Stimulated activated CD8-positive, alpha-beta memory T cell treated with anti-CD3 and anti-CD28 coated beads, Interleukin-12 subunit alpha, Interleukin-12 subunit beta, amount 100 ng/mL, for 4 hours (primary cell): Measurements from ENCODE around the gene SPINK6.

Experiments used
- DNase-seq: peaks from one replicate; pipeline ENCODE4 v3.0.0-alpha.2; 2020; ENCODE audit warnings: low read depth

Gene SPINK6

DNA sequence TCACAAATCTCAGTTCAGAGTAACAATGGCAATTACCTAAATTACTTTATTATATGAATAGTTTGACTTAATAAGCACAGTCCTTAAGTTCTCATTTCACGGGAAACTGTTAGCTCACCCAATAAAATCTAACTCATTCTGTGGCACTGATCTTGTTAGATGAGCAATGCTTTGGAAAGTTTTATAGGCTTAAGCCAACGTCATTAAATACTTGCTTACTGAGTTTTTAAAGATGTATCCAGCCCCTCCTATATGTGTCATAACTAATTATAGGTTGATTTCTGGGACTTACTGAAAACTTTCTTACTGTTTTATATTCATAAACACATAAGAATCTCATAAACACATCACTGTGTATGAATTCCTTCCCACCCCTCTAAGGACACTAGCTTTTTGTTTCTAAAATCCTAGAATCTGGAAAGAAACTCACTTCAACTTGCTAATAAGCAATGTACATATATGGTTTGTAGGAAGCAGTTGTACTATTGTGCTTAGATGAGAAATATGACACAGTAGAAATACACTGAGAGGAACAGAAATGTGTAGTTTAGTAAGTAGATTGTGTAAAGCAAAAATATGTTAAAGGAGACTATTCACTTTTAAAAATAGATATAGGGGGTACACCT lies 21.4 kb downstream of the SPINK6 start:
- no peak for DNase-seq

DNA sequence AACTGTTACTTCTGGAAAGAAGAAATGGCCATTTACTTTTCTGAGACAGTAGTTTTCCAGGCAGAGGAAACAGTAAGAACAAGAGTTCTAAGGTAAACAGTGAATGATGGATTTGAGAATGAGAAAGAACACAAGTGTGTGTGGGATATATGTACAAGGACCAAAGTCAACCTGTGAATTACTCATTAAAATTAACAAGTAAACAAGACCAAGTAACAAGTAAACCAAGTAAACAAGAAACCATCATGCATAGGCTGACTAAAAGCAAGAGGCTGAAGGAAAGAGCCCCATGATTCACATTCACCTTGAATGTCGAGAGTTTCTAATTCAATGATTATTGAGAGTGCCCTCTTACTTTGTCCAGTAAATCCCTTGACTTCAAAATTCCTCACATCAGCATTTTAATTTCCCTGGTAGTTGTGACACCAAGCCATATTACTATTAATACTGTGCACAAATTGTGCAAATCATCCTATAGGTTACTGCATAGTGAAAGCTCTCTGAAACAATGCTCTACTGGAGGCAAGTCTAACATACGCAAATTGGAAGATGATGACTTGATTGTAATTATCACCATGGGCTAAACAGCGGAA lies 25.6 kb downstream of the SPINK6 start:
- DNase-seq: no peak

DNA sequence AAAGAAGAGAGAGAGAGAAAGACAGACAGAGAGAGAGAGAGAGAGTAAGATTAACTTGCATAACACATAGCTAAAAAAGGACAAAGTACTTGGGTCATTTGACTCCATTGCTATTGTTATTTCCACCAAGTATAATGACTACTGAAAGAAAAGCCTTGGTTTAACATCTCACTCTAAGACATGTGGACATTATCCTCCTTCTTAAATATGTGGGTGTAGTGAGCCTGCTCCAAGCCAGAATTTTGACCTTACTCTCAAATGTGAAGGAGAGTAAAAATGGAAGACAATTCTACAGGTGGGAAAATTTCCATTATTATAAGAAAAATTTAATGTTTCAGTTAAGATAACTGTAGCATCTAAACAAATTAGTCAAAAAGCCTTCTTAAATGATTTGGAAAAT lies 27.0 kb downstream of the SPINK6 start:
- DNase-seq: no peak

DNA sequence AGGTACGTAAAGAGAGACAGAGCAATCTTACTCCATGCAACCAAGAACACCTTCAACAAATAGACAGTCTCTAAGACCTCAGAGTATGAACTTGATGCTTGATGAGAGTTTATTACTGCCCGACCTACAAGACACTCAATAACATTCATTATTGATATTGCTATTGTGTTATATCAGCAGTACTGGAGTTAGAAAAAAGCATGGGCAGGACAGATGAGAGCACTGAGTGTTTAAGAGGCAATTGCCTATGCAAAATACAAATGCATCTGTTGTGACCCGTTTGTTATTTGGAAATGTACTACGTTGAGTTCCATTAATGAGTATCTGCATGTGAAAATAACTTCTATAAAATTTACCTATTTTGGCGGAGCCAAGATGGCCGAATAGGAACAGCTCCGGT lies 27.4 kb downstream of the SPINK6 start:
- no peak for DNase-seq

DNA sequence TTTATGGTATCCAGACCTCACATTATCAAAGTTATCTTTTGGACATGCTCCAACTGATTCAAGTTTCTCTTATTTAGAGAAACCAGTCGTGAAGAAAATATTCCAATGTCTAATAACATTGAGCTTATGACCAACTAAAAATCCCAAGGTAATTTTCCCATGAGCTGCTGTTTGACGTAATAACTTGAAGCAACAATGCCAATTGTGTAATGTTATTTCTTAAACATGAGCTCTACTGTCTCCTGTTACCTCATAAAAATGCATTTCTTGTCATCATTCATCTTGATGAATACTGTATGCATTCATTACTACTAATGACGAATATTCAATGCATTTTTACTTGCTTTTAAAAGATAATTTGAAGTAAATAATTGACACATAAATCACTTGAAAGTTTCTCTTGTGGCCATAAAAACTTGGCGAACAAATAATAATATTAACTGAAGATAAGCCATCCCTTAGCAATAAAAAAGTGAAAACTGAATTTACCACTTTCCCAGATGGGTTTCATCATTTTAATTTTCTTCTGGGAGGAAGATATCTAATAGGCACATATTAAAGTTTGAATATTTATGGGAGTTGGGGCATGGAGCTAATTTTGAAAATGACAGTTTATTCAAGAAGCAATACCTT lies 35.1 kb downstream of the SPINK6 start:
- no peak for DNase-seq

DNA sequence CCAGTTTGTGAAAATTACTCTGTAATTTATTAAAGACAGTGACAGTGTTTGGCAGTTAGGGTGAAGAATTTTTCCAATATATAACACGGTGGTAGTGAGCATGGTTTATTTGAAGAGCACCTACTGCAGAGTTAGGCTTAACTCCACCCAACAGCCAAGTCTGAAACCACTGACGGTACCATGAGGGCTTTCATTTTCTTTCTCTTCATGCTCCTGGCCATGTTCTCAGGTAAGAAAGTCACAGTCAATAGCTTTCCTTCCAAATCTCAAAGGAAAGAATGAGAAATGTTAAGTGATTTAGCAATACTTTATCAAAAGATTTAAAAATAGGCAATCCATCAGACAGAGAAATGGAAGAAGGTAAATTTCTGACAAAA lies 35.6 kb downstream of the SPINK6 start, which contains the start of gene MARCOL:
Gene MARCOL, plus strand, starts transcription at position 108 of the 377 bp plus-strand sequence. Its CDS starts 73 bp downstream, at position 181.
- DNase-seq: no peak

DNA sequence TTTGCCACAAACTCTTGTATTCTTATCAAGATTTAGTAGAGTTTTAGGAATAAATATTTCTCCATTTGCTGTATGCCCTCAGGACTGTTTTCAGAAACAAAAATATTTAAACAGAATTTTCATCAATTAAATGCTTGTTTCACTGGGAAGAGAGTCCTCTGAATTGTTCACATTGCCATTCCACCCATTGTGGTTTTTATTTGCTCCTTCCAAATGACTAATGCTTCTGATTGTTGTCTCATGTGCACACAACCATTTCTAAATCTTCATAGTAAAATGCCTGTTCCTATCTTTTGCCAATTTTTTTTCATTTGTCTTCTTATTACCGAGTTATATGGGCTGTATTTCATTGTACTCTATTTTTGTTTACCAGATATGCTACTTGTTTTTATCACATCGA lies 46.1 kb downstream of the SPINK6 start:
- DNase-seq: no peak

DNA sequence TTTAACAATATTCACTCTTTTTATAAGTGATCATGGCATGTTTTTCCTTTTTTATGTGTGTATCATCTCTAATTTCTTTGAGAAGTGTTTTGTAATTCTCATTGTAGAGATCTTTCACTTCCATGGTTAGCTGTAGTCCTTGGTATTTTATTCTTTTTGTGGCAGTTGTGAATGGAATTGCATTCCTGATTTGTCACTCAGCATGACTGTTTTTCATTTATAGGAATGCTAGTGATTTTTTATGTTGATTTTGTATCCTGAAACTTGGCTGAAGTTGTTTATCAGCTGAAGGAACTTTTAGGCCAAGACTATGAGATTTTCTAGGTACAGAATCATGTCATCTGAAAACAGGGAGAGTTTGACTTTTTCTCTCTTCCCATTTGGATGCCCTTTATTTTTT lies 52.6 kb downstream of the SPINK6 start:
- DNase-seq: no peak

DNA sequence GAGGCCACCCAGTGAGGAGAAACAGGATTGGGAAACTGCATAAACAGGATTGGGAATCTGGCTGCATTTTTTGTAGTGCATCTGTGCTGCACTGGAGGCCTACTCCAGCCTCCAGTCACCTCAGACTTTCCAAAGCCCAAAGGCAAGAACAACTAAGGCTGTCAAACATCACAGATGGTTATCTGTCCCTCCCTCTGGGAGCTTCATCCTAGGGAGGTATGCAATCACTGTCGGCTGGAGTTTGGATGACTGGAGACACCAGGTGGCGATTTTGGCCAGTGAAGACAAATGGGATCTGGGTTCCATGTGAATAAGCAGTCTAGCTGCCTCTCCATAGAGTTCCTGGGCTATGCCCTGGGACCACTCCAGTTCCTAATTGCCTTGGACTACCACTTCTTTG lies 56.4 kb downstream of the SPINK6 start:
- DNase-seq: no peak

DNA sequence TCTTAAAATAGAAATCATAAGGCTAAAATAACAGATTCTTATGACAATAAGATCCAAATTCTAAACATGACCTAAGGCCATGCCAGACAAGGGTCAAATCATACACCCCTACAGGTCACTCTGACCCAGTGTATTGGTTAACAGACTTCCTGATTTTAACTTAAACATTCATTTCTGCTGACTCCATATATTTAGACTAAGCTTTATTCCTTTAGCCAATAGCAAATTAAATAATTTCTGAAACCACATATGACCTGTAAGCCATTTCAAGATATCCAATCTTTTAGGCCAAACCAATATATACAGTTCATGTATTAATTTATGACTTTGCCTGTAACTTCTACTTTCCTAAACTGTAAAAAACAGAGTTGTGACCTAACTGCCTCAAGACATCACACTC lies 58.4 kb downstream of the SPINK6 start:
- no peak for DNase-seq
